Left forelimb (tissue), 1 donor: ENCODE measurements around the gene PPP1R14C.

Experiments used
- DNase-seq: peaks from one replicate; pipeline ENCODE4 v3.0.0-alpha.2; 2018; ENCODE audit warnings: low spot score

The PPP1R14C gene

GRCh38 chr6:150195996-150196417, 53.2 kb downstream of the PPP1R14C start:
- DNase-seq, result no peak

GRCh38 chr6:150196942-150197745, 54.3 kb downstream of the PPP1R14C start:
- no peak for DNase-seq

- DNase-seq, result no peak
Observed at GRCh38 chr6:150198532-150198931, 55.7 kb downstream of the PPP1R14C start.

GRCh38 chr6:150199241-150199640, 56.4 kb downstream of the PPP1R14C start:
- DNase-seq, result no peak

- no peak for DNase-seq
Observed at GRCh38 chr6:150200428-150201100, 57.7 kb downstream of the PPP1R14C start.

GRCh38 chr6:150201285-150201684, 58.4 kb downstream of the PPP1R14C start:
- no peak for DNase-seq

GRCh38 chr6:150201772-150202329, 59.0 kb downstream of the PPP1R14C start:
- DNase-seq, result no peak

- no peak for DNase-seq
Observed at GRCh38 chr6:150202404-150202803, 59.6 kb downstream of the PPP1R14C start.

GRCh38 chr6:150202934-150203333, 60.1 kb downstream of the PPP1R14C start:
- DNase-seq, result no peak

GRCh38 chr6:150203378-150203777, 60.5 kb downstream of the PPP1R14C start:
- no peak for DNase-seq

GRCh38 chr6:150203871-150204545, 61.2 kb downstream of the PPP1R14C start:
- no peak for DNase-seq

- DNase-seq, result no peak
Observed at GRCh38 chr6:150204705-150205472, 62.0 kb downstream of the PPP1R14C start.

GRCh38 chr6:150207931-150208570, 65.2 kb downstream of the PPP1R14C start:
- DNase-seq, result no peak

GRCh38 chr6:150208611-150209352, 65.9 kb downstream of the PPP1R14C start:
- DNase-seq, result no peak

- DNase-seq, result no peak
Observed at GRCh38 chr6:150209415-150209814, 66.6 kb downstream of the PPP1R14C start.

- DNase-seq, result no peak
Observed at GRCh38 chr6:150211700-150212511, 69.1 kb downstream of the PPP1R14C start.

GRCh38 chr6:150212778-150213177, 69.9 kb downstream of the PPP1R14C start:
- DNase-seq, result no peak

GRCh38 chr6:150213301-150213700, 70.5 kb downstream of the PPP1R14C start:
- no peak for DNase-seq

- no peak for DNase-seq
Observed at GRCh38 chr6:150214310-150214709, 71.5 kb downstream of the PPP1R14C start.
